GM18858 (cell line): ENCODE measurements around the gene PEAK1.
"Not testable (repeated sequence)": the region's sequence is repeated elsewhere in the genome, so short reads cannot be mapped to it uniquely, and the experiment has no call there.

Experiments
- ATAC-seq: cut with Tn5 transposase; IDR thresholded peaks from one replicate; pipeline ENCODE4 v1.9.1; 2021; ENCODE audit not compliant: unreplicated experiment

Gene PEAK1

GRCh38 chr15:77406173-77406759 is 13.6 kb downstream of the PEAK1 start:
- not testable (repeated sequence) for ATAC-seq

- ATAC-seq = no peak
These were observed 17.0 kb downstream of the PEAK1 start for GRCh38 chr15:77402740-77403379.

DNA sequence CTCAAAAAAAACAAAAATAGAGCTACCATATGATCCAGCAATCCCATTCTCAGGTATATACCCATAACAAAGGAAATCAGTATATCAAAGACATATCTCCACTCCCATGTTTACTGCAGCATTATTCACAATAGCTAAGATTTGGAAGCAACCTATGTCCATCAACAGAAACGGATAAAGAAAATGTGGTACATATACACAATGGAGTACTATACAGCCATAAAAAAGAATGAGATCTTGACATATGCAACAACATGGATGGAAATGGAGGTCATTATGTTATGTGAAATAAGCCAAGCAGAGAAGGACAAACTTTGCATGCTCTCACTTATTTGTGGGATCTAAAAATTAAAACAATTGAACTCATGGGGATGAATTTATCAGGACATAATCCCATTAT is 19.6 kb downstream of the PEAK1 start:
- ATAC-seq = no peak

GRCh38 chr15:77398927-77399326 is 21.0 kb downstream of the PEAK1 start:
- ATAC-seq = no peak

DNA sequence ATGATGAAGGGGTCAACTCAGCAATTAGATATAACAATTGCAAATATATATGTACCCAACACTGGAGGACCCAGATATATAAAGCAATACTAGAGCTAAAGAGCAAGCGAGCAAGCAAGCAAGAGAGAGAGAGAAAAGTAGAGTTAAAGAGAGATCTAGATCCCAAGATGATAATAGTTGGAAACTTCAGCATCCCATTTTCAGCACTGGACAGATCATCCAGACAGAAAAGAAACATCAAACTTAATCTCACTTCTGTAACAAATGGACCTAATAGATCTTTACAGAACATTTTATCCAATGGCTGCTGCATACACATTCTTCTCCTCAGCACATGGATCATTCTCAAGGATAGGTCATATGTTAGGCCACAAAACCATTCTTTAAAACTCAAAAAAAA is 23.2 kb downstream of the PEAK1 start:
- no peak for ATAC-seq

GRCh38 chr15:77395013-77395774 is 24.7 kb downstream of the PEAK1 start:
- ATAC-seq = no peak

DNA sequence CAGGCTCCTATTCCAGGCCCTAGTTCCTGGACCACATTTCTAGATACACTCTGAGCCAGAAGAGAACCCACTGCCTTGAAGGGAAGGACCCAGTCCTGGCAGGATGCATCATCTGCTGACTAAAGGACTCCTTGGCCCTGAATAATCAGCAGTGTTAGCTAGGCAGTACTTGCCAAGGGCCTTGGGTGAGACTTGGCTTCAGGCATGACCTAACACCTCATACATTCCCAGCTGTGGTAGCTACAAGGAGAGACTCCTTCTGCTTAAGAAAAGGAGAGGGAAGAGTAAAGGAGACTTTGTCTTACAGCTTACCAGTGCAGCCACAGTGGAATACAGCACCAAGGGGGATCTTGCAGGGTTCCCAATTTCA is 26.4 kb downstream of the PEAK1 start:
- no peak for ATAC-seq

DNA sequence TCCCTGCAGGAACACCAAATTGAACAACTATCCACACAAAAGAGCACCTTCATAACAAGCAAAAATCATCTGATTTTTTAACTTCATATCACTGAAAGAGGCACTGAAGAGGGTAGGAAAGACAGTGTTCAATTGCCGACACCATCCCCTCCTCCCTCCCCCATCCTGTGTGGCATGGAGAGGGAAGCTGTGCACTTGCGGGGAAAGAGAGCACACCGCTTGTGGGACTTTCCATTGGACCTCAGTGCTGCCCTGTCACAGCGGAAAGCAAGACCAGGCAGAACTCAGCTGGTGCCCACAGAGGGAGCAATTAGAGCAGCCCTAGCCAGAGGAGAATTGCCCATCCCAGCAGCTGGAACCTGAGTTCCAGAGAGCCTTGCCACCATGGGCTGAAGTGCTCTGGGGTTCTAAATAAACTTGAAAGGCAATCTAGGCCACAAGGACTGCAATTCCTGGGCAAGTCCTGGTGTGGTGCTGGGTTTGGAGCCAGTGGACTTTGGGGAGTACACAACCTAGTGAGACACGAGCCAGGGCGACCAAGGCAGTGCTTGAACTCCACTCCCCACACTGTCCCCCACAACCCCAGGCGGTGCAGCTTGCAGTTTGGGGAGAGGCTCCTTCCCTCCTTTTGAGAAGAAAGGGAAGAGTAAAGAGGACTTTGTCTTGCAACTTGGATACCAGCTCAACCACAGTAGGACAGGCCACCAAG is 27.0 kb downstream of the PEAK1 start:
- ATAC-seq = no peak

DNA sequence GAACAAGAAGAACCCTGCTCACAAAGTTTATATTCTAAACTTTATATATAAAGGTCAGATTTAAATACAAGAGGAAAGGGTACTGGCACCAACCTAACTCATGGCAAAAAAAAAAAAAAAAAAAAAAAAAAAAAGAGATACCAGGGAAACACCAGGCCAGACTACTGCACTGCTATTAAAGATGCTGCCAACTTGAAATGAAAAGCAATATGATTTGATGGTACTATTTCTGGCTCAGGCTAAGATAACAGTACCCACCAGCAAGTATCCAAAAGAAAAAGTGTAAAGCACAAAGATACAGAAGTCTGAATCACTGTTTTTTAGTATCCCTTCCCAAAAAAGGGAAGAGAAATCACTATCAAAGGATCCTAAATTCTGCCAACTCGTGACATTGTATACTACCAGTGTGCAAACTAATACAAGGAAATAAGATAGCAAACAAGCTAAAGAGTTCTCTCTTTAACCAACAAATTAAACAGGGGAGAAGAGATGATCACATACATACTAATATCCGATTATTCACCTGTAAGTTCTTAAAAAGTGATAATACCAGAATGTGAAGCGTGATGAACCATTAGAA is 28.4 kb downstream of the PEAK1 start:
- ATAC-seq = no peak

GRCh38 chr15:77387365-77388105 is 32.4 kb downstream of the PEAK1 start:
- no peak for ATAC-seq

DNA sequence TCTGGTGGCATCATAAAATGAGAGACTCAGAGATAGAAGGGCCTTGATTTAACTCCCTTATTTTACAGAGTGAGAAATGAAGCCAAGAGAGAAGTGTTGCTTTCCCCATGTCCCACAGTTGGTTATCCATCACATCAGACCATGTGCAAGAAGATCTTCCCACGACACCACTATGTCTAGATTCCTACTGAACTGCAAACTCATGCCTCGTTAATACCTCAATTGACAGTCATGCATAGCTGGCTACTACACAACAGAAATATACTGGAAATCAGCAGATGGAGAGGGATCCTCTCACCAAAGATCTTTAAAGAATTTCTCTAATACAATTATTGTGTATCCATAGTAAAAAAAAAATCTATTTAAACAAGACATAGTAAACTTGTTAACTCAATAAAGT is 33.3 kb downstream of the PEAK1 start:
- ATAC-seq = no peak

GRCh38 chr15:77384589-77385359 is 35.1 kb downstream of the PEAK1 start:
- no peak for ATAC-seq

DNA sequence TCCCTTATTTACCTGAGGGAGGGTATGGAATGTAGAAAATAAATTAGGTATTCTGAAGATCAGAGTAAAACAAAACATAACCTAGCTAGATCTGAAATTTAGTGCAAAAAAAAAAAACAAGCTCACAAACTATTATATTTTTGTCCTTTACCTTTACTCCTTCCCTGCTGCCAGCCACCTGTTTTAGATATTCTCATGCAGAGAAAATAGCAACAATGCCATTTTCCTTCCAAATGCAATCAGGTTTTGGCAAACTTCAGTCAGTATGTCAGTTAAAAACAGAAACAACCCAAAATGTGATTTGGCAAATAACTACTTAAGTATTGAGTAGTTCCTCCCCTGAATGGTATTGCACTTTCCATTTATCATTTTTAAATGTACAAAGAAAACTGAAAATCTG is 35.8 kb downstream of the PEAK1 start:
- ATAC-seq = no peak

DNA sequence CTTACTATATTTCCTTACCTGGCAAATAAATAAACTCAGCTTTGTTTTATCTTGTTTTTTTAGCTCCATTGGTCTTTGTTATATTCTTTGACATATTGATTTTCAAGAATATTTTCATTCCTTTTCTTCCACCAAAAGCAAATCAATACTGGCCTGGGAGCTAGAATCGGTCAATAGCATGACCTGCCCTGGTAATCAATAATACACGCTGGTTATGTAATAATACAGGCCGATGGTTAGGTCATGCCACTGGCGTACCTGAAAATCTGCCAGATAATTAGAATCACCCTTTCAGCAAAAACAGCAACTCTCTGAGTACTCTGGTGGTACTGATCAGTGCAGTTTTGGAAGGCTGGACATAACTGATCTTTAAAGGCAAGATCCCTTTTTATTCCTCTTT is 39.9 kb downstream of the PEAK1 start:
- ATAC-seq = no peak

DNA sequence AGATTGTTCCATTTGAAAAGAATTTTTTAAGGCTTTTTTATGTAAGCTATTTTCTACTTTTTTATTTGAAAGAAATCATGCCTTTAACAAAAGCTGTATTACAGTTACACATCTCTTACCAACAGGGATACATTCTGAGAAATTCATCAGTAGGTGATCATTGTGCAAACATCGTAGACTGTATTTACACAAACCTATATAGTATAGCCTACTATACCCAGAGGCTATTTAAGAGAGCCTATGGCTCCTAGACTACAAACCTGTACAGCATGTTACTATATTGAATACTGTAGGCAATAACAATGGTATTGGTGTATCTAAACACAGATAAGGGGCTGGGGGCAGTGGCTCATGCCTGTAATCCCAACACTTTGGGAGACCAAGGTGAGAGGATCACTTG is 43.1 kb downstream of the PEAK1 start:
- no peak for ATAC-seq

- ATAC-seq = no peak
These were observed 44.8 kb downstream of the PEAK1 start for GRCh38 chr15:77375133-77375532.

DNA sequence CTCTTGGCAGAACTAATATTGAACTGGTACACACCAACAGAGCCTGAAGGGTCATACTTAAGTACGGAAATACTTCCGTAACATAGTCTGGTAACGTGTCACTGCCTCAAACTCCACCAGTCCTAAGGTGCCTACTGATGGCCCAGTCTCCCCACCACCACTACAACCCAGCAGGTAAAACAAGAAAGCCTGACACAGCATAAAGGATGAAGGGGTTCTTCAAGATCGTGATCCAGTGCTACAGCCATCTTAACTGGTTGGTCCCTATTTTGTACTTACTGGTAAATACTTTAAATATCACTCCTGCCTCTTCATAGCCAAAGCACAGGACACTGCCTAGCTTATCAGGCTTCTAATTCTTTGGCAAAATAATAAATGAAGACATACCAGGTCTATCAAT is 46.5 kb downstream of the PEAK1 start:
- no peak for ATAC-seq

DNA sequence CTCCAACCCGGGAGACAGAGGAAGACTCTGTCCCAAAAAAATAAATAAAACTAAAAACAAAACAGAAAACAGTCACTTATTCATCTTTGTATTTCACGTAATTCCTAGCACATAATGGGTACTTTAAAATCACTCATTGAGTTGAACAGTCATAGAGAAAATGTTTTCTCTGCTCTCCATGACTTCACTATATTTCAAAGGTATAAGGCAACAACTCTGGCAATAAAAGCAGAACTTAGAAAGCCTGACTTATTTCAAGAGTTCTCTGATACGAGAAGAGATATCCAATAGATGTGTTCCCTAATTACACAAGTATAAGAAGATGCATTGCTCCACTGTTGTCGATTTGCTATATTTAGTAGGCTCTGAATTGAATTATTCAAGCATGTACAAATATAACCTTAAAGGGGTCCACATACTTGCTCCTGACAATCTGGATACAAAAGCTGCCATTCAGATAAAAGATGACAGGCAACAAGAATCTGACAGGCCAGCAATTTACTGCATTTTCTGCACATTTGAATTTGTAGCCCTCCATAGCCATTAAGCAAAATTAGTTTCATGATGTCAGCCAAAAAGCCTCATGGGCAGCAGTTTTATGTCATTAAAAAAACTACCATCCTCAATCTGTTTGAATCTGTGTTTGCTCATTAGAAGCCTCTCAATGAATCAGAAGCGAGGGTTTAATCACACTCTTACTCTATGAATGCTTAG is 47.9 kb downstream of the PEAK1 start:
- ATAC-seq = no peak

GRCh38 chr15:77370580-77370979 is 49.3 kb downstream of the PEAK1 start:
- no peak for ATAC-seq
